K562 (cell line): ENCODE data around the gene LMCD1. TPM values are rescaled to one million over a fixed set of nuclear protein-coding genes. Genes with fewer than 3 reads are reported as not detected.

Source experiments
- ATAC-seq: fragments of 200-7000 bp; cut with Tn5 transposase; 3 replicates; pipeline ENCODE4 v1.9.1; 2020; ENCODE audit warnings: moderate library complexity
- BruUV-seq: library from RNA; stranded (reverse); fragments of 400-500 nt; replicated peaks from 2 replicates; lab custom pipeline; 2021; lab: Mats Ljungman, UMichigan
- CTCF ChIA-PET: fragments of 300-600 bp; formaldehyde crosslinking; extraction: SDS; loops from one replicate; lab custom pipeline; 2021; ENCODE audit warnings: low intra/inter-chr PET ratio; lab: Yijun Ruan, JAX
- POLR2A ChIA-PET: fragments of 300-600, 350-650 bp; sonication (Branson Sonifier 250); formaldehyde crosslinking; extraction: SDS; loops from one replicate; lab custom pipeline; 2021; ENCODE audit warnings: antibody characterized with exemption, inconsistent platforms; lab: Yijun Ruan, JAX
- DNase-seq, 4 experiments: peaks; one replicate each; pipeline versions ENCODE4 v3.0.0 to v3.0.0-alpha.2; 2011 to 2018; ENCODE audit warnings: low spot score in 3 of 4, mixed read lengths in 3 of 4; ENCODE audit errors: extremely low read depth in 1 of 4
- FAIRE-seq: peaks from 2 replicates; lab custom pipeline; 2011; peaks lifted over from hg19 to GRCh38; lab: Jason Lieb, UNC
- H2AFZ ChIP-seq: 2 replicates; pipeline ENCODE4 v1.6.0; 2011; ENCODE audit warnings: low read depth, low read length, control low read depth, inconsistent platforms
- H3K27ac ChIP-seq: fragments of 200-600 bp; 3 replicates; pipeline ENCODE4 v1.8.0; 2011; ENCODE audit warnings: low read depth, mild to moderate bottlenecking, control low read depth, inconsistent platforms, low read length, moderate library complexity, mixed read lengths; ENCODE audit errors: extremely low read depth
- H3K27me3 ChIP-seq, 2 experiments: fragments of 300-600 bp in 1 of 2; 2 replicates in 1 of 2; 3 replicates in 1 of 2; pipeline versions ENCODE4 v1.6.0 to v1.8.0; 2011; ENCODE audit warnings: inconsistent platforms in 2 of 2, low read length in 2 of 2, mild to moderate bottlenecking in 1 of 2, mixed read lengths in 1 of 2, moderate library complexity in 1 of 2; ENCODE audit not compliant: control insufficient read depth in 2 of 2, insufficient read depth in 2 of 2
- H3K36me3 ChIP-seq: fragments of 300-600 bp; 3 replicates; pipeline ENCODE4 v1.8.0; 2011; ENCODE audit warnings: mild to moderate bottlenecking, low read length, inconsistent platforms; ENCODE audit not compliant: control insufficient read depth, insufficient read depth
- H3K4me1 ChIP-seq, 2 experiments: fragments of 200-600 bp in 1 of 2; replicated peaks in 1 of 2; 2 replicates in 1 of 2; 3 replicates in 1 of 2; pipeline versions ENCODE4 v1.5.1 to v1.8.0; 2011; ENCODE audit warnings: inconsistent platforms in 2 of 2, low read length in 2 of 2, mild to moderate bottlenecking in 1 of 2, mixed read lengths in 1 of 2, moderate library complexity in 1 of 2; ENCODE audit not compliant: control insufficient read depth in 2 of 2, insufficient read depth in 2 of 2
- H3K4me2 ChIP-seq: 2 replicates; pipeline ENCODE4 v1.6.1; 2011; ENCODE audit warnings: low read length, control low read depth, inconsistent platforms, mixed read lengths; ENCODE audit not compliant: insufficient read depth
- H3K4me3 ChIP-seq: fragments of 200-600 bp; sonication (generic), shearing (Covaris generic); 2 replicates; pipeline ENCODE4 v1.5.1; 2016; ENCODE audit warnings: control low read depth, inconsistent platforms
- H3K79me2 ChIP-seq: fragments of 200-600 bp; 3 replicates; pipeline ENCODE4 v1.8.0; 2011; ENCODE audit warnings: low read length, inconsistent platforms; ENCODE audit not compliant: control insufficient read depth, insufficient read depth
- H3K9ac ChIP-seq, 2 experiments: 2 replicates each; pipeline versions ENCODE4 v1.6.0 to v1.6.1; 2011; ENCODE audit warnings: low read depth in 2 of 2, low read length in 2 of 2, control low read depth in 1 of 2, inconsistent platforms in 1 of 2, mild to moderate bottlenecking in 1 of 2, mixed read lengths in 1 of 2; ENCODE audit not compliant: insufficient read depth in 1 of 2
- H3K9me1 ChIP-seq: one replicate; pipeline ENCODE4 v1.6.0; 2011; ENCODE audit warnings: inconsistent platforms, mild to moderate bottlenecking, low read length, moderate library complexity; ENCODE audit not compliant: control insufficient read depth, insufficient read depth
- H3K9me3 ChIP-seq: replicated peaks from 2 replicates; pipeline ENCODE4 v1.5.1; 2011; ENCODE audit warnings: low read depth, low read length, inconsistent platforms; ENCODE audit not compliant: control insufficient read depth, insufficient read depth
- H4K20me1 ChIP-seq: replicated peaks from 2 replicates; pipeline ENCODE4 v1.6.1; 2011; ENCODE audit warnings: low read length, inconsistent platforms, mixed read lengths; ENCODE audit not compliant: control insufficient read depth, insufficient read depth
- AFF4 ChIP-seq: sonication (generic); formaldehyde crosslinking; IDR thresholded peaks from 2 replicates; pipeline ENCODE4 v1.8.0; 2023; ENCODE audit warnings: mild to moderate bottlenecking, missing genetic modification reagents
- CBX1 ChIP-seq: sonication (generic); IDR thresholded peaks from 2 replicates; pipeline ENCODE4 v1.6.1; 2016; ENCODE audit warnings: antibody characterized with exemption, low read depth, mild to moderate bottlenecking
- E2F5 ChIP-seq: sonication (generic); formaldehyde crosslinking; IDR thresholded peaks from 2 replicates; pipeline ENCODE4 v1.8.0; 2022; ENCODE audit warnings: mild to moderate bottlenecking, missing genetic modification reagents
- GTF2F1 ChIP-seq: IDR thresholded peaks from 2 replicates; pipeline ENCODE4 v1.6.1; 2011; ENCODE audit warnings: low read depth, low read length, improper control_type of control experiment
- KHSRP ChIP-seq: fragments of 450-650 bp; IDR thresholded peaks from 2 replicates; pipeline ENCODE4 v1.6.1; 2017
- POU5F1 ChIP-seq: fragments of 150-350 bp; IDR thresholded peaks from 2 replicates; pipeline ENCODE4 v1.6.1; 2014; ENCODE audit warnings: borderline replicate concordance, low read length, low read depth, mild to moderate bottlenecking; ENCODE audit not compliant: partially characterized antibody
- ZNF79 ChIP-seq: fragments of 250-450 bp; sonication (Bioruptor Pico); IDR thresholded peaks from 2 replicates; pipeline ENCODE4 v1.4.0; 2020; ENCODE audit warnings: low read depth, mild to moderate bottlenecking, moderate library complexity
- WGBS: fragments of 100-300 bp; shearing (Covaris generic); methylation state at CpG from one replicate; pipeline ENCODE4 v1.1.6; 2016; ENCODE audit warnings: low coverage, mixed read lengths; ENCODE audit not compliant: insufficient coverage; ENCODE audit errors: missing lambda C conversion rate; 5-methylcytosine and 5-hydroxymethylcytosine counted together
- in situ Hi-C: fragments of 300-500 bp; cut with MboI; formaldehyde crosslinking; loops from 4 replicates; pipeline ENCODE4 v1.15.0; 2018; ENCODE audit warnings: inconsistent platforms, mixed read lengths
- intact Hi-C: fragments of 100-400 bp; cut with micrococcal nuclease; formaldehyde crosslinking; loops from 2 replicates; pipeline ENCODE4 v1.14.2; 2022
- polyA plus RNA-seq, 8 experiments: library from polyadenylated mRNA; depleted of rRNA in 4 of 8; stranded (reverse) in 5 of 8; unstranded in 3 of 8; fragments of >200 nt; fragmentation: Nextera tagmentation in 2 of 8; fragmentation: Illumina TruSeq in 1 of 8; extraction: Ambion mirVana in 2 of 8; extraction: Trizol in 1 of 8; gene quantifications; 2 replicates each; pipeline versions ENCODE4 v1.2.1 to v1.2.3, GENCODE V29; 2011 to 2014; ENCODE audit warnings: inconsistent platforms in 1 of 8, missing spikeins in 1 of 8
- total RNA-seq, 7 experiments: library from RNA; depleted of rRNA in 6 of 7; stranded (reverse); fragments of >200 nt in 6 of 7; fragmentation: Illumina TruSeq in 2 of 7; extraction: Trizol in 2 of 7; gene quantifications; 2 replicates each; pipeline versions ENCODE4 v1.2.1 to v1.2.3, GENCODE V29; 2011 to 2021; ENCODE audit warnings: low replicate concordance in 1 of 7
- TF ChIP-seq, protein P1 (sequence below), 2 experiments: fragments of 450-650 bp; IDR thresholded peaks; 2 replicates each; pipeline ENCODE4 v1.6.1; 2018; ENCODE audit warnings: mild to moderate bottlenecking in 2 of 2, low read depth in 1 of 2; ENCODE audit not compliant: partially characterized antibody in 2 of 2
- TF ChIP-seq, protein P2 (sequence below): fragments of 200-800 bp; sonication (Bioruptor generic); IDR thresholded peaks from 2 replicates; pipeline ENCODE4 v1.6.1; 2017; ENCODE audit warnings: missing genetic modification characterization, missing compliant biosample characterization

LMCD1 gene
- total and polyA plus RNA-seq, 9 of the 15 experiments (the other 6 are each of a cell fraction or from before 2014, with no cell fraction given) = 0.60 TPM; not detected in 8

GRCh38 chr3:8617921-8618320 lies 116.3 kb downstream of the LMCD1 start (continued):
- TF ChIP-seq, protein P1, sequence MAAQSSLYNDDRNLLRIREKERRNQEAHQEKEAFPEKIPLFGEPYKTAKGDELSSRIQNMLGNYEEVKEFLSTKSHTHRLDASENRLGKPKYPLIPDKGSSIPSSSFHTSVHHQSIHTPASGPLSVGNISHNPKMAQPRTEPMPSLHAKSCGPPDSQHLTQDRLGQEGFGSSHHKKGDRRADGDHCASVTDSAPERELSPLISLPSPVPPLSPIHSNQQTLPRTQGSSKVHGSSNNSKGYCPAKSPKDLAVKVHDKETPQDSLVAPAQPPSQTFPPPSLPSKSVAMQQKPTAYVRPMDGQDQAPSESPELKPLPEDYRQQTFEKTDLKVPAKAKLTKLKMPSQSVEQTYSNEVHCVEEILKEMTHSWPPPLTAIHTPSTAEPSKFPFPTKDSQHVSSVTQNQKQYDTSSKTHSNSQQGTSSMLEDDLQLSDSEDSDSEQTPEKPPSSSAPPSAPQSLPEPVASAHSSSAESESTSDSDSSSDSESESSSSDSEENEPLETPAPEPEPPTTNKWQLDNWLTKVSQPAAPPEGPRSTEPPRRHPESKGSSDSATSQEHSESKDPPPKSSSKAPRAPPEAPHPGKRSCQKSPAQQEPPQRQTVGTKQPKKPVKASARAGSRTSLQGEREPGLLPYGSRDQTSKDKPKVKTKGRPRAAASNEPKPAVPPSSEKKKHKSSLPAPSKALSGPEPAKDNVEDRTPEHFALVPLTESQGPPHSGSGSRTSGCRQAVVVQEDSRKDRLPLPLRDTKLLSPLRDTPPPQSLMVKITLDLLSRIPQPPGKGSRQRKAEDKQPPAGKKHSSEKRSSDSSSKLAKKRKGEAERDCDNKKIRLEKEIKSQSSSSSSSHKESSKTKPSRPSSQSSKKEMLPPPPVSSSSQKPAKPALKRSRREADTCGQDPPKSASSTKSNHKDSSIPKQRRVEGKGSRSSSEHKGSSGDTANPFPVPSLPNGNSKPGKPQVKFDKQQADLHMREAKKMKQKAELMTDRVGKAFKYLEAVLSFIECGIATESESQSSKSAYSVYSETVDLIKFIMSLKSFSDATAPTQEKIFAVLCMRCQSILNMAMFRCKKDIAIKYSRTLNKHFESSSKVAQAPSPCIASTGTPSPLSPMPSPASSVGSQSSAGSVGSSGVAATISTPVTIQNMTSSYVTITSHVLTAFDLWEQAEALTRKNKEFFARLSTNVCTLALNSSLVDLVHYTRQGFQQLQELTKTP (IDR thresholded peaks at IDR 0.05; ENCODE audit: low read depth in 1 of 2, partially characterized antibody in 2 of 2) = no peak
- TF ChIP-seq CBX1 = no peak
- TF ChIP-seq, all 486 proteins: peak for 0

DNA sequence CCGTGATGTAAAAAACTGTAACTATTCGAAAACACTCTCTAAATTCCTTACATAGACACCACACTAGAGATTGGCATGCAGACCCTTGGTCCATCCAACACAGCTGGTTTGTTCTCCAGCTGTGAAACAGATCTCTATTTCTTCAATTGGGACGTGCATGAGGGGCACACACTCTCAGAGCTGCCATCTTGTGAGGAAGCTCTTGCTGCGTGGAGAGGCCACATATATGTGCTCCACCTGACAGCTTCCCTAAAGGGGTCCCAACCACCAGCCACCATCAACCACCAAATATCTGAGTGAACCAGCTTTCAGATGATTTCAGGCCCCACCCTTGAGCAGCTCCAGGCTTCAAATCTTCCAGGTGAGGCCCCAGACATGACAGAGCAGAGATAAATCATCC lies 117.3 kb downstream of the LMCD1 start:
- Histone ChIP-seq H3K4me1 (peaks cover 0 to 3% of the 10 kb centered on the region in 2 experiments; a peak in 2 of 5 replicates), H2AFZ (no peak overlapping the region), H3K79me2 (no peaks in the 10 kb centered on the region), H4K20me1 (no peaks in the 10 kb centered on the region; the same call in 1 of the 2 replicates), H3K9me1 (no peaks in the 10 kb centered on the region), H3K27ac (no peak overlapping the region), H3K9me3 (no peaks in the 10 kb centered on the region), H3K4me2 (no peak overlapping the region), H3K9ac (no peak overlapping the region), H3K27me3 (peaks cover 0 to 17% of the 10 kb centered on the region in 2 experiments; a peak in 2 of 5 replicates), H3K4me3 (no peak overlapping the region), H3K36me3 (no peaks in the 10 kb centered on the region)
- POLR2A ChIA-PET = no interaction called here
- no TSS peak for BruUV-seq
- WGBS = 1% methylated on average over 4 of the region's 4 CpGs
- intact Hi-C loops (no loop called here), in situ Hi-C loops (no loop called here)
- no peak for FAIRE-seq
- no peak for DNase-seq
- ATAC-seq = no peak
- CTCF ChIA-PET = interaction anchor here (0.5 kb wide), 1 partner anchor 61 kb away, joined by 3 read pairs; no protein-coding TSS in a partner anchor
- no peak for TF ChIP-seq AFF4 (CRISPR knock-in tag)
- no peak for TF ChIP-seq KHSRP
- no peak for TF ChIP-seq GTF2F1
- no peak for TF ChIP-seq E2F5 (CRISPR knock-in tag)
- no peak for TF ChIP-seq ZNF79 (CRISPR knock-in tag)
- TF ChIP-seq POU5F1 = no peak
- TF ChIP-seq, protein P2, sequence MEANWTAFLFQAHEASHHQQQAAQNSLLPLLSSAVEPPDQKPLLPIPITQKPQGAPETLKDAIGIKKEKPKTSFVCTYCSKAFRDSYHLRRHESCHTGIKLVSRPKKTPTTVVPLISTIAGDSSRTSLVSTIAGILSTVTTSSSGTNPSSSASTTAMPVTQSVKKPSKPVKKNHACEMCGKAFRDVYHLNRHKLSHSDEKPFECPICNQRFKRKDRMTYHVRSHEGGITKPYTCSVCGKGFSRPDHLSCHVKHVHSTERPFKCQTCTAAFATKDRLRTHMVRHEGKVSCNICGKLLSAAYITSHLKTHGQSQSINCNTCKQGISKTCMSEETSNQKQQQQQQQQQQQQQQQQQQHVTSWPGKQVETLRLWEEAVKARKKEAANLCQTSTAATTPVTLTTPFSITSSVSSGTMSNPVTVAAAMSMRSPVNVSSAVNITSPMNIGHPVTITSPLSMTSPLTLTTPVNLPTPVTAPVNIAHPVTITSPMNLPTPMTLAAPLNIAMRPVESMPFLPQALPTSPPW (CRISPR knock-in tag) = no peak
